ENCODE measurements around the gene CYBA. TPM values are rescaled to one million over a fixed set of nuclear protein-coding genes. Genes with fewer than 3 reads are reported as not detected.

Gene CYBA
- total RNA-seq, 1 donor from 2014 or later, result 63.7 TPM

DNA sequence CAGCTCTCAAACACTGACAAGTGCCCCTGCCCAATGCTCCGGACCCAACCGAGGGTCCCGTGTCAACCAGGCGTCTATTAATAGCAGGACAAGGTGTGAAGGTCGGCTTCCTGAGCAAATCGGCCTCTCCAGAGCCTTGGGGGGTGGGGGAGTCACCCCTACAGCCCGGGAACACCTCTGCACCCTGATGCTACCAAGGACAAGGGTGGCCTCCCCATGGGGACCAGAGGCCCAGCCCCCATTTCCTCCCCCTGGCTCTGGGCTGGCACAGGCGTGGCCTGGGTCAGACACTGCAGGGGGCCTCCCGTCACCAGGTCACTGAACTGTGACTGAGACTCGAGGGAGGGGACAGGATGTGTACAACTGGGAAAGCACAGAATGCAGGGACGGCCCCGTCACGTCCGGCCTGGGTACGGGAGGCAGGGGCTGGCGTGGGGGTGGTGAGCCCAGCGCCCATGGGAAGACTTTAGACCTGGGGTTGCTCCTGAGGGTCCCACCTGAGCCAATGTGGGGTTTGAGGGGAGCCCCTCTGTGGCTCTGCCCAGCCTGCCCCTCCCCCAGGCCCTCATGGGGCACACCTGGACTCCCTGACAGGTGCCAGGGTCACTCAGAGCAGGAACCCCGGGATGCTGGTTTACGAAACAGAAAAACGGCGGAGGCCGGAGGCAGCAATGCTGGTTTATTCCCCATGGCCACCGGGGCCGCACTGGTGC, 579 bp upstream of the CYBA start:
- no peak for DNase-seq (ENCODE audit: missing footprints)
- intact Hi-C loops (cut with DNase I), result no loop called here
- ATAC-seq, result peak; percentile 14

DNA sequence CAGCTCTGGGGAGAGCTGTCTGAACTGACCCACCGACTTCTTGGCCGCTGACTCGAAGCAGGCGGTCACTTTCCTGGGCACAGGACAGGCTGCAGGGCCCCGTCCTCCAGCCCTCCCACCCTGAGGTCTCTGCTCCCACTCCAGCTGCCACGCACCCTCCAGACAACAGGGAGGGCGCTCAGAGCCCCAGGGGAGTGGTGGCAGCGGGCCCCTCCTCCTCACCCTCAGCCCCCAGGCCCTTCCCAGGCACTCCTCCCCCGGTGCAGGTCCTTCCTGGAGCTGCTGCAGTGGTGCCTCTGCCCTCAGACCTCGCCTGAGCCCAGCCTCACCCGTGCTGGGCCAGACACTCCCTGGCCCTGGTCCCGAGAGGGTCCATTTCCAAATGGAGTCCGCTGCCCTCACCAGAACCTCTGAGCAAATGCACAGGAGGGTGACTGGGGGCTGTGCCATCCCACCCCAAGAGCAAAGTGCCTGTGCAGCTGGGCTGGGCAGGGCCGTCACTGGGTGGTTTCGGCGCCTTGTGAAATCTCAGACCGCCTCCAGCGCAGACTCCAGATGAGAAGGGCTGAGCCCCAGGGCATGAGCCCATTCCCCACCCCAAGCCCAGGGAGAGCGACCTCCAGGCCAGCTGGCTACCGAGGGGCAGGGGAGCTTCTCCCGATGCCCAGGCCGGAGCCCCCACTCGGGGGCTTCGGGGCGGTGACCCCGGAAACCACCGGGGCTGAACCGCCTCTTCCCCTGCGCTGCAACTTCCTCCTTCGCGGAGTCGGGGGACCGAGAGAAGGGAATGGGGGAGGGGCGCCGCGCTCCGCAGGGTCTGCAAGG, 717 bp downstream of the CYBA start:
- peak; percentile 38 for ATAC-seq
- no peak for DNase-seq (ENCODE audit: missing footprints)
- intact Hi-C loops (cut with DNase I), result no loop called here

DNA sequence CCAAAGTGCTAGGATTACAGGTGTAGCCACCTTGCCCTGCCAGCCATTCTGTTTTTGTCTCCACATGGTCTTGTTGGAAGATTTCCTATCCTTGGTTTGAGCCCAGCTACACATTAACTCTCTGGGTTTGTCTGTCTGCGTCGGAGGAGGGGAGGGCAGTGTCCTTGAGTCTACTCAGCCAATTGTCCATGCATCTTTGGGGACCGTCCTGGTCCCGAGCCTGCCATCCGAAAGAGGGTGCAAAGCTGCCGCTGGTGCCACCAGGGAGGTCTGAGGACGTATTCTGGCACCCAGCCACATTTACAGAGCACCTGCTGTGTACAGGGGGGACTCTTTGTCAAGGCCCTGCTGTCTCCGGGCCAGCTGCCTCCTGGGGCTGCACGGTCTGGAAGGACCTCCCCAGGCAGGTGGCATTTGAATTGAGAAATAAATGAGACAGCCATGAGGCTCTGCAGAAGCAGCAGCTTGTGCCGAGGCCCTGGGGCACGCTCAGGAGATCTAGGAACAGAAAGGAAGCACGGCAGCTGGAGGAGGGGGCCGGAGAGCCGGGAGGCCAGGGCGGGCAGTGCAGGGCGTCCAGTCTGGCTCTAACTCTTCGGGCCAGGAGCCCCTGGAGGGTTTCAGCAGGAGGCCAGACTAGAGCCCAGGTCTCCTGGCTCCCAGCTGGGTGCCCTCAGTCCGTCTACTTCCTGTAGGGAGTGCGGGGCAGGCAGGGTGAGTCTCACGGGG, 1.5 kb downstream of the CYBA start:
- ATAC-seq, result no peak
- DNase-seq (ENCODE audit: missing footprints), result no peak
- intact Hi-C loops (cut with DNase I), result no loop called here

DNA sequence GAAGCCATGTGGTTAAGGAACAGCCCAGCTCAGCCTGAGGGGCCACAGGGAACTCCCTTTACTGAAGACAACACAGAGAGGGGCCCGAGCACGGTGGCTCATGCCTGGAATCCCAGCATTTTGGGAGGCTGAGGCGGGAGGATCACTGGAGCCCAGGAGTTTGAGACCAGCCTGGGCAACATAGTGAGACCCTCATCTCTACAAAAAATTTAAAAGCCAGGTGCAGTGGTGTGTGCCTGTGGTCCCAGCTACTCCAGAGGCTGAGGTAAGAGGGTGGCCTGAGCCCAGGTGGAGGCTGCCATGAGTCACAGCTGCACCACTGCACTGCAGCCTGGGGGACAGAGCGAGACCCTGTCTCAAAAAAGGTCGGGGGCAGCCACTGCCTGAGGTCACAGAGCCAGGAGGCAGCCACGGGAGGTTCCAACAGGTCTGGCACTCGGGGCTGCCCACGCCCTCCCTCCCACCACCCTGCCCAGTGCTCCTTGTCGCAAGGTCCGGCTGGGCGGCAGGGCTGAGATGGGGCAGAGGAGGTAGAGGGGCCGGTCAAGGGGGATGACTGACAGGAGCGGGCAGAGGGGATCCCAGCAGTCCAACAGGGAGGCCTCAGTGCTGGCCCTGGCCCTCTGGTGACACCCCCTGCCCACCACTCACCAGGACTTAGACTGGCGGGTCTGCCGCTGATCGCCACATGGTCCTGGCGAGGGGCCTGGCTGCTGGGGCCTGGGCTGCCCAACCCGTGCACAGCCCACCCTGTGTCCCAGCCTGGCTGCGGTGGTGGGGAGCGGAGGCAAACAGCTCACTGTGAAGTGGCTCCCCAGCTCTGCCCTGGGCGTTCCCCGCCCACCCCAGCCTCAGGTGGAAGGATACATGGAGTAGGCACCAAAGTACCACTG, 3.4 kb downstream of the CYBA start:
- DNase-seq (ENCODE audit: missing footprints) (no peak), ATAC-seq (no peak)
- intact Hi-C loops (cut with DNase I), result no loop called here

DNA sequence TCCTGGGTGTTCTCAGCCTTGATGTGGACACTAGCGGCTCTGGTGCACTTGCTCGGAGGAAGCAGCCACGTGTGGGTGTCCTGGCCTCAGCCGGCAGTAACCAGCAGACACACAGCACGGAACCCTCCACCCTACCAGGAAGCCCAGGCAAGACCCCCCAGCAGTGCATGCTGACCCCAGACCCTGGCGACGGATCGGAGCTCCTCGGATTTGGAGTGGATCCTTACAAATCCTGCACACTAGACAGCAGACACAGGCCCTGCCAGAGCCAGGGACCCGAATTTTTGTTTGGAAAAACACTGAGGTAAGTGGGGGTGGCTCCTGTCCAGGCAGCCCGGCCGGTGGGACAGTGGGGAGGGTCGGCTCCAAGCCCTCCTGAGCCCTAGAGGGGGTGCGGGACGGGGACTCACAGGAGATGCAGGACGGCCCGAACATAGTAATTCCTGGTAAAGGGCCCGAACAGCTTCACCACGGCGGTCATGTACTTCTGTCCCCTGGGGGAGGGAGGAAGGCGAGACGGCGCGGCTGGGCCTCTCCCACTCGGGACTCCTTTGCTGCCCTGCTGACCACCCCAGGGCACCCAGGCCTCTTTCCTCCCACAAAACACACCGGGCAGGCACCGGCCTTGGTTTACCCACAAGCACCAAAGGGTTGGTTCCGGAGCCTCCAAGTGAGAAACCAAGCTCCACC, 4.4 kb downstream of the CYBA start:
- ATAC-seq (no peak), DNase-seq (ENCODE audit: missing footprints) (no peak)
- intact Hi-C loops (cut with DNase I), result no loop called here

DNA sequence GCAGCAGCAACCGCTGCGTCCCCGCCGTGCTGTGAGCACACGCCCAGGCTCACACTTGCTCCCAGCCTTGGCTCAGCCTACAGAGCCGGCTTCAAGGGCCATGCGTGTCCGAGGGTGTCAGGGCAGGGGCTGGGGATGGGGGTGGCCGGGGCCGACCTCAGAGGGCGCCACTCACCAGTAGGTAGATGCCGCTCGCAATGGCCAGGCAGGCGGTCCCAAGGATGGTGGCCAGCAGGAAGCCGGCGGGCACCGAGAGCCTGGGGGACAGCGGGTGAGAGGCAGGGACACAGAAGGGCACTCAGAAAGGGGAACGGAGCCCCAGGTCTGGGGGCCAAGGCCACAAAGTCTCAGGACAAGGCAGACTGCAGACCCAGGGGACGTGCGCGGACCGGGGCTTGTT, 4.9 kb downstream of the CYBA start:
- DNase-seq (ENCODE audit: missing footprints), result no peak
- intact Hi-C loops (cut with DNase I), result no loop called here
- ATAC-seq, result no peak

DNA sequence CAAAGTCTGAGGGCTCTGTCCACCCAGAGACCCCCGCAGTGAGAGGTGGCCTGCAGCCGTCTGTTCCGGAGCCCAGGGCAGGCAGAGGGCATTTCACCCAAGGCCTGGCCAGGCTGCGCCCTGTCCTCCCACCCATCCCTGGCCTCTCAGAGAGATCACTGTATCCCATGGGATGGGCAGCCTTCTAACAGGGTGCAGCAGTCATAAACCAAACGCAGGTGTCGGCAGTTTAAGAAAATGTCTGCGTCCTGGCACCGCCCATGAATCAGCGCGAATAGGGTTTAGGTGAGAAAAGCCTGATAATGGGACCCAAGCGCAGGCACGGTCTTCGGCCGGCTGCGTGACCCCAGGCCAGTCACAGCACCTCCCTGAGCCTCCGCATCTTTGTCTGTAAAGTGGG, 5.4 kb downstream of the CYBA start:
- intact Hi-C loops (cut with DNase I), result no loop called here
- DNase-seq (ENCODE audit: missing footprints) (no peak), ATAC-seq (no peak)

DNA sequence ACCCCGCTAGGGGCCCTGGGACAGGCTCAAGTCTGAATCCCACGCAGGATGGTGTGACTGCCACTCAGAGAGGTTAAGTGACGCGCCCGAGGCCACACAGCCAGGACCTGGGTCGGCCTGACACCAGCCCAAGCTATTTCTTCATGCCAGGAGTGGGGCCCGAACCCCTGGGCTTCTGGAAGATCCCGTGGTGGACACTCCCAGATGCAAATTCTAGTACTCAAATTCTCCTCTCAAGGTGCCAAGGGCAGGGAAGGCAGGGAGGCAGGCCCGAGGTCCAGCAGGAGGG, 7.3 kb downstream of the CYBA start:
- DNase-seq (ENCODE audit: missing footprints), result no peak
- no peak for ATAC-seq
- intact Hi-C loops (cut with DNase I), result no loop called here

DNA sequence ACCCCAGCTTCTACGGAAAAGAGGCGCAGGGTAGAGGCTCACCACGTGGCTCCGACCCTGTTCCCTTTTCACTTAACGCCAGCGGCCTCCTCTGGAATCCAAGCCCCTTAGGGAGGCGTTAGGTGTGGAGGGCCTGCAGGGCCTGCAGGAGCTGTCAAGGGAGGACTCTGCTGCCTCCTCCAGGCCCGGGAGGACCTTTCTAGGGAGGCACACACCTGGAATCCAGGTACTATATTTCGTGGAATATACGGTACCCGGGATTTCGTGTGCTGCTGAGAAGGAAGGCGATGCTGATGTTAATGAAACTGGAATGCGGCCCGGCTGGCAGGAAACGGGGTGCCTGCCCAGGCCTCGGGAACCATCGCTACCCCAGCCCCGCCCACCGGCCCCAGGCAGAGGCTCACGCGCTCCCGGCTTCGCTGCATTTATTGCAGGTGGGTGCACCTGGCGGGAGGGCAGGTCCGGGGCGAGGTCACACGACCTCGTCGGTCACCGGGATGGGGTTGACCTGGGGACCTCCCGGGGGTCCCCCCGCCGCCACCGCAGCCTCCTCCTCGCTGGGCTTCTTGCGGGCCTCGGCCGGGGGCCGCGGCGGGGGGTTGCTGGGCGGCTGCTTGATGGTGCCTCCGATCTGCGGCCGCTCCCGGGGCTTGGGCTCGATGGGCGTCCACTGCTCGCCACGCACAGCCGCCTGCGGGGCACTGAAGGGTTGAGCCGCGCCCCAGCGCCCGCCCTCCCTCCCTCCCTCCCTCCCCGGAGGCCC, 7.8 kb downstream of the CYBA start:
- DNase-seq (ENCODE audit: missing footprints) (no peak), ATAC-seq (no peak)
- intact Hi-C loops (cut with DNase I), result no loop called here

DNA sequence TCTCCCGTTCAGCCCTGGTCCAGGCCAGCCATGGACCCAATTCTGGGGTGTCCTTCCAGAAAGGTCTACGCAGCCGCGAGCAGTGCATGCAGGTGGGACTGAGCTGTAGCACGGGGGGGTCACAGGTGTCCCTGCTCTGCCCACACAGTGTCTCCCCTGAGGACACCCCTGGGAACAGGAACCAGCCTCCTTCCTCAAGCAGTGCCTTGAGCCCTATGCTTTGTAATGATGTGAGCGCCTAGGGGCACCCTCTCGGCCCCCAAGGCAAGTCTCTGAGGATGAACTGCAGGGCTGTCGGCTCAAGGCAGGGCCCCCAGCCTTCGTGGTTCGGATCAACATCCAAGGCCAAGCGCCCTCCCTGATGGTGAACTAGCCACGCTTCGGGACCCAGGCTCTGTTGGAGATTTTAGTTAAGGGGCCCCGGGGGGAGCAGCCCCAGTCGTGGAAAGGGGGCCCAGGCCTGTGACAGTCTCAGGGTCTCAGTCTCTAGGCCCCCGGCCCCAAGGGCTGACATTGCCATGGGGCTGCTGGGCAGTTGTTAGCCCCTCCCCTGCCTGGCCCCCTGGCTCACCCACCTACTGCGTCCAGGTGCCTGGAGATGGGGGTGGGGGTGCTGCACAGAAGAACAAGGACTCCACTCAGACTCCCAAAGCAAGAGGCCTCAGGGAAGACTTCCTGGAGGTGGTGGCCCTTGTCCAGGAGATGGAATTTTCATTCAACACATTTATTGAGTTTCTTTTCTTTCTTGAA, 10.2 kb downstream of the CYBA start:
- intact Hi-C loops (cut with DNase I), result no loop called here
- DNase-seq (ENCODE audit: missing footprints), result no peak
- ATAC-seq, result no peak

DNA sequence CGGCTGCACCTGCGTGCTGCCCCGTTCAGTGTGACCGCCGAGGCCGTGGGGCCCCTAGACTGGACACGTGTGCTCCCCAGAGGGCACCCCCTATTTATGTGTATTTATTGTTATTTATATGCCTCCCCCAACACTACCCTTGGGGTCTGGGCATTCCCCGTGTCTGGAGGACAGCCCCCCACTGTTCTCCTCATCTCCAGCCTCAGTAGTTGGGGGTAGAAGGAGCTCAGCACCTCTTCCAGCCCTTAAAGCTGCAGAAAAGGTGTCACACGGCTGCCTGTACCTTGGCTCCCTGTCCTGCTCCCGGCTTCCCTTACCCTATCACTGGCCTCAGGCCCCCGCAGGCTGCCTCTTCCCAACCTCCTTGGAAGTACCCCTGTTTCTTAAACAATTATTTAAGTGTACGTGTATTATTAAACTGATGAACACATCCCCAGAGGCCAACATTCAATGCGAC, 10.8 kb downstream of the CYBA start:
- ATAC-seq (no peak), DNase-seq (ENCODE audit: missing footprints) (no peak)
- intact Hi-C loops (cut with DNase I), result no loop called here

DNA sequence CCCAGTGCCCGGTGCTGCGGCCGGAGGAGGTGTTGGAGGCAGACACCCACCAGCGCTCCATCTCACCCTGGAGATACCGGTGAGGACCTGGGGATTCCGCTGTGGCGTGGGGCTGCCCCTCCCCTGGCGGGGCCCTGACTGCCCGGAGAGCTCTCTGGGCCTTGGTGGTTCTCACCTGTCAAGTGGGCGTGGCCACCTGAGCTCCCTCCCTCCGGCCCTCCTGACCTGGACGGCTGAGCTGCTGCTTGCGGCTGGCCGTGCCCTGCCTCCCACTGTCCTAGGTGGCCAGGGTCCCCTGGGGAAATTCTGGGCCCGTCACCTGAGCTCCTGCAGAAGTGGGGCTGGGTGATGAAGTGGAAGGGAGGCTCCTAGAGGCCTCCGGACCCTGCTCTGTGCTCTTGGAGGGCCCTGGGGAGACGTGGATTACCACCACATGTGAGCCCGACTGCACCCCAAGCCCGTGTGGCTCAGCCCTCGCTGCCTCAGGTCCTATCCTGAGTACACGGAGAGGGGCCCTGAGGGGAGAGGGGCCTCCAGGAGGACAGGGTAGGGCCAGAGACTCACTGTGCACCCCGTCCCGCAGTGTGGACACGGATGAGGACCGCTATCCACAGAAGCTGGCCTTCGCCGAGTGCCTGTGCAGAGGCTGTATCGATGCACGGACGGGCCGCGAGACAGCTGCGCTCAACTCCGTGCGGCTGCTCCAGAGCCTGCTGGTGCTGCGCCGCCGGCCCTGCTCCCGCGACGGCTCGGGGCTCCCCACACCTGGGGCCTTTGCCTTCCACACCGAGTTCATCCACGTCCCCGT, 11.4 kb downstream of the CYBA start:
- intact Hi-C loops (cut with DNase I), result no loop called here
- no peak for DNase-seq (ENCODE audit: missing footprints)
- no peak for ATAC-seq

DNA sequence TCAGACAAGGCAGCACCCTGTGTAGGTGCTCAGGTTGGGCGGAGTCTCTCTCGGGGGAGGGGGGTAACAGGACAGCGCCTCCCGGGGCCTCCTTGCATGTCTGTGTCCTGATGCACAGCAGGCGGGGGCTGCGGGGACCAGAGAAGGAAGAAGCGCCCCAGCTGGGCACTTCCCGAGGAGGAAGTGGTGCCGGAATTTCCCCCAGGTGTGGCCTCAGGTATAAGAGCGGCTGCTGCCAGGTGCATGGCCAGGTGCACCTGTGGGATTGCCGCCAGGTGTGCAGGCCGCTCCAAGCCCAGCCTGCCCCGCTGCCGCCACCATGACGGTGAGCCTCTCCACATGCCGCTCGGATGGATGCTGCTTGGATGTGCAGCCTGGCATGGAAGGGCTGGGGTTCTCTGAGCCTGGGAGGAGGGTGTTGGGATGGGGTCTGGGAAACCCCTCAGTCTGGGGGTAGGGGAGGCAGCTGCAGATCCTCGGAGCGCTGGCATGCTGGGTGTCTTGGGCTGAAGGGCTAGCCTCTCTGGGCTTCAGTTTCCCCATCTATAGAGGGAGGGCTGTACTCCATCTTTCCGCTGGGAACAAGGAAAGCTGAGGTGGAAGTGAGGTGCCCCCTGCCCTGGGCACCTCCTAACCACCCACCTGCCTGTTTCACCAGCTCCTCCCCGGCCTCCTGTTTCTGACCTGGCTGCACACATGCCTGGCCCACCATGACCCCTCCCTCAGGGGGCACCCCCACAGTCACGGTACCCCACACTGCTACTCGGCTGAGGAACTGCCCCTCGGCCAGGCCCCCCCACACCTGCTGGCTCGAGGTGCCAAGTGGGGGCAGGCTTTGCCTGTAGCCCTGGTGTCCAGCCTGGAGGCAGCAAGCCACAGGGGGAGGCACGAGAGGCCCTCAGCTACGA, 12.3 kb downstream of the CYBA start, which contains the start of gene IL17C:
Gene IL17C, plus strand, starts transcription at position 250 of the 908 bp plus-strand sequence. Its CDS starts 70 bp downstream, at position 320.
- intact Hi-C loops (cut with DNase I), result no loop called here
- DNase-seq (ENCODE audit: missing footprints), result no peak
- ATAC-seq, result no peak

DNA sequence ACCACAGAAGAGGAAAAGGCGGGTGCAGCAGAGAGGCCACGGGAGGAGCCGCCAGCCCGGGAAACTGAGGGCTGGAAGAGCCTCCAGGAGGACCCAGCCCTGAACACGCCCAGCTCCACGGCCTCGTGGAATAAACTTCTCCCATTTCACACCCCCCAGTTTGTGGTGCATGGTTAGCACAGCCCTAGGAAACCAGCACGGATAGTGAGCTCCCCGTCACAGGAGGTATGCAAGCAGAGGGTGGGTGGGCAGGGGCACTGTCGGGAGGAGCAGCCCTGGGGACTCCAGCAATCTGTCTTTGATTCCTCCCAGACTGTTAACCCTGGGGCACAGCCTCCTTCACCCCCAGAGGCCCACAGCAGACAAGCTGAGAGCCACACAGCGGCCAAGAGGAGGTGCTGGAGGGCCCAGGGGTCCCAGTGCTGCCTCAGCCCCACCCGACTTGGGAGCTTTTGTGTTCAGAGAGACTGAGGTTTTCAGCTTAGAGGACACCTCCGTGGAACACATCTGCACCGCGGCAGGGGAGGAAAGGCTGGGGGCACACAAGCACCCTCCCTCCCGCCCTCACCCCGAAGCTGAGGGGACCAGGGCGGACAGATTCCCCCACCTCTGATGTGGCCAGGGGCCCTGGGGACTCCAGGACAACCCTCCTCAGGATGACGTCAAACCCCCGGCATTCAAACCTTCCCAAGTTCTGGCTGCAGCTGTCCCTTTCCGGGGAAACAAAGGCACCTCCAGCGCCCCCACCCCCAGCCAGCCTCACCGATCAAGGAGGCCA, 14.2 kb downstream of the CYBA start:
- DNase-seq (ENCODE audit: missing footprints), result no peak
- intact Hi-C loops (cut with DNase I), result no loop called here
- no peak for ATAC-seq
